Panc1 (cell line): ENCODE measurements around the gene PHLPP1. TPM values are rescaled to one million over a fixed set of nuclear protein-coding genes. Genes with fewer than 3 reads are reported as not detected.

Source experiments
- ATAC-seq: fragments of 200-7000 bp; cut with Tn5 transposase; 2 replicates; pipeline ENCODE4 v1.9.1; 2020; ENCODE audit warnings: mild to moderate bottlenecking, moderate library complexity
- BruUV-seq: library from RNA; stranded (reverse); fragments of 400-500 nt; replicated peaks from 2 replicates; lab custom pipeline; 2021; lab: Mats Ljungman, UMichigan
- CTCF ChIA-PET: fragments of 300-600 bp; sonication (Branson Sonifier 250); formaldehyde crosslinking; loops from one replicate; lab custom pipeline; 2022; ENCODE audit warnings: antibody characterized with exemption; lab: Charles Lee
- POLR2A ChIA-PET: fragments of 300-600 bp; sonication (Branson Sonifier 250); formaldehyde crosslinking; loops from one replicate; lab custom pipeline; 2022; ENCODE audit warnings: antibody characterized with exemption; lab: Charles Lee
- DNase-seq: peaks from one replicate; pipeline ENCODE4 v3.0.0-alpha.2; 2010; ENCODE audit warnings: low read depth, low spot score
- H3K27ac ChIP-seq: 2 replicates; pipeline ENCODE4 v1.5.1; 2011; ENCODE audit warnings: mild to moderate bottlenecking, low read length, inconsistent platforms
- H3K27me3 ChIP-seq: fragments of 200-500 bp; sonication (Bioruptor generic); 2 replicates; pipeline ENCODE4 v1.6.0; 2014; ENCODE audit warnings: low read length, inconsistent platforms; ENCODE audit not compliant: control insufficient read depth, insufficient read depth
- H3K36me3 ChIP-seq: fragments of 200-500 bp; sonication (Bioruptor generic); 2 replicates; pipeline ENCODE4 v1.5.1; 2014; ENCODE audit warnings: inconsistent platforms, mild to moderate bottlenecking, low read length, moderate library complexity; ENCODE audit not compliant: control insufficient read depth, insufficient read depth
- H3K4me1 ChIP-seq: 2 replicates; pipeline ENCODE4 v1.5.1; 2011; ENCODE audit warnings: inconsistent platforms, mild to moderate bottlenecking, low read length, moderate library complexity; ENCODE audit not compliant: control insufficient read depth, insufficient read depth
- H3K4me3 ChIP-seq, 2 experiments: 2 replicates each; pipeline ENCODE4 v1.5.1; 2011 to 2012; ENCODE audit warnings: low read depth in 2 of 2, low read length in 2 of 2, mild to moderate bottlenecking in 2 of 2, inconsistent platforms in 1 of 2, moderate library complexity in 1 of 2
- H3K9me3 ChIP-seq: fragments of 200-500 bp; sonication (Bioruptor generic); 2 replicates; pipeline ENCODE4 v1.5.1; 2014; ENCODE audit warnings: low read depth, mild to moderate bottlenecking, inconsistent platforms, low read length, moderate library complexity; ENCODE audit not compliant: control insufficient read depth, insufficient read depth
- POLR2AphosphoS5 ChIP-seq: IDR thresholded peaks from 2 replicates; pipeline ENCODE4 v1.6.1; 2012; ENCODE audit warnings: mild to moderate bottlenecking, low read depth, low read length, moderate library complexity
- REST ChIP-seq, 2 experiments: IDR thresholded peaks; 2 replicates each; pipeline ENCODE4 v1.6.1; 2011 to 2012; ENCODE audit warnings: low read depth in 2 of 2, control low read depth in 1 of 2, low read length in 1 of 2, mild to moderate bottlenecking in 1 of 2, moderate library complexity in 1 of 2; ENCODE audit not compliant: insufficient read depth in 1 of 2
- SIN3A ChIP-seq: IDR thresholded peaks from 2 replicates; pipeline ENCODE4 v1.6.1; 2012; ENCODE audit warnings: low read depth, mild to moderate bottlenecking, low read length, moderate library complexity, borderline replicate concordance; ENCODE audit not compliant: insufficient read depth
- TCF7L2 ChIP-seq: IDR thresholded peaks from 2 replicates; pipeline ENCODE4 v1.6.1; 2011; ENCODE audit warnings: mild to moderate bottlenecking, low read depth, low read length, inconsistent platforms
- in situ Hi-C: cut with HindIII; loops from 2 replicates; pipeline ENCODE4 v1.10.0; 2016; ENCODE audit warnings: low sequenced_read_pairs, low pct_unique_long_range_greater_than_20kb
- intact Hi-C: fragments of 100-400 bp; cut with micrococcal nuclease; formaldehyde crosslinking; loops from one replicate; pipeline ENCODE4 v1.10.0; 2022; ENCODE audit not compliant: unreplicated experiment
- total RNA-seq: library from RNA; stranded (reverse); gene quantifications from one replicate; pipeline ENCODE4 v1.2.1, GENCODE V29; 2021; ENCODE audit not compliant: unreplicated experiment
- TF ChIP-seq, protein P1 (sequence below): fragments of 450-650 bp; IDR thresholded peaks from 2 replicates; pipeline ENCODE4 v1.5.1; 2017; ENCODE audit warnings: mild to moderate bottlenecking

Gene PHLPP1
- total RNA-seq, 1 experiment from 2014 or later = 6.3 TPM

- no peaks in the 10 kb centered on the region for H3K9me3 ChIP-seq
- intact Hi-C loops = no loop called here
- ChIA-PET POLR2A (no interaction called here), CTCF (no interaction called here)
- H3K27me3 ChIP-seq = no peaks in the 10 kb centered on the region
- BruUV-seq = no TSS peak
- no peak for ATAC-seq
- H3K4me3 ChIP-seq = no peak overlapping the region
- TF ChIP-seq POLR2AphosphoS5 (no peak), SIN3A (no peak), REST (IDR thresholded peaks at IDR 0.05; ENCODE audit: insufficient read depth in 1 of 2, low read depth in 2 of 2, low read length in 1 of 2) (no peak), TCF7L2 (no peak)
- TF ChIP-seq, protein P1, sequence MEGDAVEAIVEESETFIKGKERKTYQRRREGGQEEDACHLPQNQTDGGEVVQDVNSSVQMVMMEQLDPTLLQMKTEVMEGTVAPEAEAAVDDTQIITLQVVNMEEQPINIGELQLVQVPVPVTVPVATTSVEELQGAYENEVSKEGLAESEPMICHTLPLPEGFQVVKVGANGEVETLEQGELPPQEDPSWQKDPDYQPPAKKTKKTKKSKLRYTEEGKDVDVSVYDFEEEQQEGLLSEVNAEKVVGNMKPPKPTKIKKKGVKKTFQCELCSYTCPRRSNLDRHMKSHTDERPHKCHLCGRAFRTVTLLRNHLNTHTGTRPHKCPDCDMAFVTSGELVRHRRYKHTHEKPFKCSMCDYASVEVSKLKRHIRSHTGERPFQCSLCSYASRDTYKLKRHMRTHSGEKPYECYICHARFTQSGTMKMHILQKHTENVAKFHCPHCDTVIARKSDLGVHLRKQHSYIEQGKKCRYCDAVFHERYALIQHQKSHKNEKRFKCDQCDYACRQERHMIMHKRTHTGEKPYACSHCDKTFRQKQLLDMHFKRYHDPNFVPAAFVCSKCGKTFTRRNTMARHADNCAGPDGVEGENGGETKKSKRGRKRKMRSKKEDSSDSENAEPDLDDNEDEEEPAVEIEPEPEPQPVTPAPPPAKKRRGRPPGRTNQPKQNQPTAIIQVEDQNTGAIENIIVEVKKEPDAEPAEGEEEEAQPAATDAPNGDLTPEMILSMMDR = no peak
- no peak for DNase-seq
- in situ Hi-C loops = no loop called here
- H3K36me3 ChIP-seq = no peaks in the 10 kb centered on the region
- H3K4me1 ChIP-seq = no peaks in the 10 kb centered on the region
- H3K27ac ChIP-seq = no peak overlapping the region
Measured at GRCh38 chr18:62992877-62993365, 277.6 kb downstream of the PHLPP1 start.

DNA sequence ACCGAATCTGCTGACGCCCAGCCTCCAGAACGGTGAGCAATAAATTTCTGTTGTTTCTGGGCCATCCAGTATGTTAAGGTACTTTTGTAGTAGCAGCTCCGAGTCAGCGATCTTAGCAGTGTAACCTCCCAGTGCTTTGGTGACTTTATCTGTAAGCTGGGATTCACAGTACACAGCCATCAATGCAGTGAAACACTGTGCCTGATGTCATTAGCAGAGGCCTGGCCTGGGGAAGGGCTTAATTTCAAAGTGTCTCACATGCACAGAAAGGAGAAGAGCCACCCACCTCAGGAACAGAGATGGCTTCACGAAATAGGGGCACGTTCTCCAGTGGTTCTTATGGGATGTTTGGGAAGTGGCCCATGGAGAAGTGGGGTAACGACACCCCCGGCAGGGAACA lies 281.2 kb downstream of the PHLPP1 start:
- in situ Hi-C loops = no loop called here
- POLR2A ChIA-PET = no interaction called here

More for the DNA sequence above, 281.2 kb downstream of the PHLPP1 start:
- H3K27ac ChIP-seq = no peak overlapping the region
- H3K9me3 ChIP-seq = no peaks in the 10 kb centered on the region
- BruUV-seq = no TSS peak
- CTCF ChIA-PET = no interaction called here
- no peaks in the 10 kb centered on the region for H3K27me3 ChIP-seq
- no peak for ATAC-seq
- TF ChIP-seq, protein P1 = no peak
- TF ChIP-seq SIN3A = no peak
- no peak overlapping the region for H3K4me3 ChIP-seq
- no peaks in the 10 kb centered on the region for H3K36me3 ChIP-seq
- no peak for DNase-seq
- intact Hi-C loops = no loop called here
- H3K4me1 ChIP-seq = no peaks in the 10 kb centered on the region
